ENCODE measurements around the gene COMMD1. TPM values are rescaled to one million over a fixed set of nuclear protein-coding genes. Genes with fewer than 3 reads are reported as not detected.

The COMMD1 gene
- total RNA-seq, 1 experiment from 2014 or later = 24.7 TPM

DNA sequence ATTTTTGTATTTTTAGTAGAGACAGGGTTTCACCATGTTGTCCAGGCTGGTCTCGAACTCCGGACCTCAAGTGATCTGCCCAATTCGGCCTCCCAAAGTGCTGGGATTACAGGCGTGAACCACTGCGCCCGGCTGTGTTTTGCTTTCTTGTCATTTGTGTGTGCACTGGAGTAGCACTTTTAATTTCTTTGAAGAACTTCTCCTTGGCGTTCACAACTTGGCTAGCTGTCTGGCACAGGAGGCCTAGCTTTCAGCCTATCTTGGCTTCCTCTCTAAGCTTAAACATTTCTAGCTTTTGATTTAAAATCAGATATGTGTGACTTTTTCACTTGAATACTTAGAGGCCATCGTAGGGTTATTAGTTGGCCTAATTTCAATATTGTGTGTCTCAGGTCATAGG lies 93.0 kb downstream of the COMMD1 start (continued):
- no peak for TF ChIP-seq RORB (CRISPR knock-in tag; IDR thresholded peaks at IDR 0.05)

DNA sequence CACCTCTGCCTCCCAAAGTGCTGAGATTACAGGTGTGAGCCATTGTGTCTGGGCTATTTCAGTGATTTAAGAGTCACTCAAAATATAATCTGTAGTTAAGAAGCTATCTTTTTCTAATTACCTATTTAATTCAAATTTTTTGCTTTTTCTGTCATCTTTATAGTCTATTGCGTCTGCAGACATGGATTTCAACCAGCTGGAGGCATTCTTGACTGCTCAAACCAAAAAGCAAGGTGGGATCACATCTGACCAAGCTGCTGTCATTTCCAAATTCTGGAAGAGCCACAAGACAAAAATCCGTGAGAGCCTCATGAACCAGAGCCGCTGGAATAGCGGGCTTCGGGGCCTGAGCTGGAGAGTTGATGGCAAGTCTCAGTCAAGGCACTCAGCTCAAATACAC lies 95.1 kb downstream of the COMMD1 start:
- Mint-ChIP-seq H3K9me3 (no peaks in the 10 kb centered on the region), H3K27ac (no peak overlapping the region), H3K36me3 (peaks cover 2% of the 10 kb centered on the region; the same call in 1 of the 2 replicates), H3K4me1 (no peaks in the 10 kb centered on the region), H3K4me3 (no peak overlapping the region), H3K27me3 (ENCODE audit: low read depth) (no peaks in the 10 kb centered on the region)
- CTCF ChIA-PET = interaction anchor here (0.8 to 1.8 kb wide), 6 partner anchors 13 to 456 kb away, joined by 3 to 5 read pairs (median 3); no protein-coding TSS in a partner anchor
- TF ChIP-seq ZNF121 (CRISPR knock-in tag; IDR thresholded peaks at IDR 0.05) = no peak
- no peak for TF ChIP-seq NR3C1 (CRISPR knock-in tag; conservative IDR thresholded peaks at IDR 0.05; ENCODE audit: low read depth)
- TF ChIP-seq, protein P1, sequence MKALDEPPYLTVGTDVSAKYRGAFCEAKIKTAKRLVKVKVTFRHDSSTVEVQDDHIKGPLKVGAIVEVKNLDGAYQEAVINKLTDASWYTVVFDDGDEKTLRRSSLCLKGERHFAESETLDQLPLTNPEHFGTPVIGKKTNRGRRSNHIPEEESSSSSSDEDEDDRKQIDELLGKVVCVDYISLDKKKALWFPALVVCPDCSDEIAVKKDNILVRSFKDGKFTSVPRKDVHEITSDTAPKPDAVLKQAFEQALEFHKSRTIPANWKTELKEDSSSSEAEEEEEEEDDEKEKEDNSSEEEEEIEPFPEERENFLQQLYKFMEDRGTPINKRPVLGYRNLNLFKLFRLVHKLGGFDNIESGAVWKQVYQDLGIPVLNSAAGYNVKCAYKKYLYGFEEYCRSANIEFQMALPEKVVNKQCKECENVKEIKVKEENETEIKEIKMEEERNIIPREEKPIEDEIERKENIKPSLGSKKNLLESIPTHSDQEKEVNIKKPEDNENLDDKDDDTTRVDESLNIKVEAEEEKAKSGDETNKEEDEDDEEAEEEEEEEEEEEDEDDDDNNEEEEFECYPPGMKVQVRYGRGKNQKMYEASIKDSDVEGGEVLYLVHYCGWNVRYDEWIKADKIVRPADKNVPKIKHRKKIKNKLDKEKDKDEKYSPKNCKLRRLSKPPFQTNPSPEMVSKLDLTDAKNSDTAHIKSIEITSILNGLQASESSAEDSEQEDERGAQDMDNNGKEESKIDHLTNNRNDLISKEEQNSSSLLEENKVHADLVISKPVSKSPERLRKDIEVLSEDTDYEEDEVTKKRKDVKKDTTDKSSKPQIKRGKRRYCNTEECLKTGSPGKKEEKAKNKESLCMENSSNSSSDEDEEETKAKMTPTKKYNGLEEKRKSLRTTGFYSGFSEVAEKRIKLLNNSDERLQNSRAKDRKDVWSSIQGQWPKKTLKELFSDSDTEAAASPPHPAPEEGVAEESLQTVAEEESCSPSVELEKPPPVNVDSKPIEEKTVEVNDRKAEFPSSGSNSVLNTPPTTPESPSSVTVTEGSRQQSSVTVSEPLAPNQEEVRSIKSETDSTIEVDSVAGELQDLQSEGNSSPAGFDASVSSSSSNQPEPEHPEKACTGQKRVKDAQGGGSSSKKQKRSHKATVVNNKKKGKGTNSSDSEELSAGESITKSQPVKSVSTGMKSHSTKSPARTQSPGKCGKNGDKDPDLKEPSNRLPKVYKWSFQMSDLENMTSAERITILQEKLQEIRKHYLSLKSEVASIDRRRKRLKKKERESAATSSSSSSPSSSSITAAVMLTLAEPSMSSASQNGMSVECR (CRISPR knock-in tag; IDR thresholded peaks at IDR 0.05; ENCODE audit: borderline replicate concordance) = no peak
- TF ChIP-seq SP1 (CRISPR knock-in tag; conservative IDR thresholded peaks at IDR 0.05) = no peak
- TF ChIP-seq FOXK1 (CRISPR knock-in tag; IDR thresholded peaks at IDR 0.05) = no peak
- TF ChIP-seq, protein P2, sequence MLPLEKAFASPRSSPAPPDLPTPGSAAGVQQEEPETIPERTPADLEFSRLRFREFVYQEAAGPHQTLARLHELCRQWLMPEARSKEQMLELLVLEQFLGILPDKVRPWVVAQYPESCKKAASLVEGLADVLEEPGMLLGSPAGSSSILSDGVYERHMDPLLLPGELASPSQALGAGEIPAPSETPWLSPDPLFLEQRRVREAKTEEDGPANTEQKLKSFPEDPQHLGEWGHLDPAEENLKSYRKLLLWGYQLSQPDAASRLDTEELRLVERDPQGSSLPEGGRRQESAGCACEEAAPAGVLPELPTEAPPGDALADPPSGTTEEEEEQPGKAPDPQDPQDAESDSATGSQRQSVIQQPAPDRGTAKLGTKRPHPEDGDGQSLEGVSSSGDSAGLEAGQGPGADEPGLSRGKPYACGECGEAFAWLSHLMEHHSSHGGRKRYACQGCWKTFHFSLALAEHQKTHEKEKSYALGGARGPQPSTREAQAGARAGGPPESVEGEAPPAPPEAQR (CRISPR knock-in tag; IDR thresholded peaks at IDR 0.05) = no peak
- TF ChIP-seq HMGA2 (CRISPR knock-in tag; IDR thresholded peaks at IDR 0.05) = no peak
- TF ChIP-seq, protein P3, sequence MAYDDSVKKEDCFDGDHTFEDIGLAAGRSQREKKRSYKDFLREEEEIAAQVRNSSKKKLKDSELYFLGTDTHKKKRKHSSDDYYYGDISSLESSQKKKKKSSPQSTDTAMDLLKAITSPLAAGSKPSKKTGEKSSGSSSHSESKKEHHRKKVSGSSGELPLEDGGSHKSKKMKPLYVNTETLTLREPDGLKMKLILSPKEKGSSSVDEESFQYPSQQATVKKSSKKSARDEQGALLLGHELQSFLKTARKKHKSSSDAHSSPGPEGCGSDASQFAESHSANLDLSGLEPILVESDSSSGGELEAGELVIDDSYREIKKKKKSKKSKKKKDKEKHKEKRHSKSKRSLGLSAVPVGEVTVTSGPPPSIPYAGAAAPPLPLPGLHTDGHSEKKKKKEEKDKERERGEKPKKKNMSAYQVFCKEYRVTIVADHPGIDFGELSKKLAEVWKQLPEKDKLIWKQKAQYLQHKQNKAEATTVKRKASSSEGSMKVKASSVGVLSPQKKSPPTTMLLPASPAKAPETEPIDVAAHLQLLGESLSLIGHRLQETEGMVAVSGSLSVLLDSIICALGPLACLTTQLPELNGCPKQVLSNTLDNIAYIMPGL (CRISPR knock-in tag; IDR thresholded peaks at IDR 0.05) = no peak
- TF ChIP-seq, protein P4, sequence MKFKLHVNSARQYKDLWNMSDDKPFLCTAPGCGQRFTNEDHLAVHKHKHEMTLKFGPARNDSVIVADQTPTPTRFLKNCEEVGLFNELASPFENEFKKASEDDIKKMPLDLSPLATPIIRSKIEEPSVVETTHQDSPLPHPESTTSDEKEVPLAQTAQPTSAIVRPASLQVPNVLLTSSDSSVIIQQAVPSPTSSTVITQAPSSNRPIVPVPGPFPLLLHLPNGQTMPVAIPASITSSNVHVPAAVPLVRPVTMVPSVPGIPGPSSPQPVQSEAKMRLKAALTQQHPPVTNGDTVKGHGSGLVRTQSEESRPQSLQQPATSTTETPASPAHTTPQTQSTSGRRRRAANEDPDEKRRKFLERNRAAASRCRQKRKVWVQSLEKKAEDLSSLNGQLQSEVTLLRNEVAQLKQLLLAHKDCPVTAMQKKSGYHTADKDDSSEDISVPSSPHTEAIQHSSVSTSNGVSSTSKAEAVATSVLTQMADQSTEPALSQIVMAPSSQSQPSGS (CRISPR knock-in tag; IDR thresholded peaks at IDR 0.05; ENCODE audit: borderline replicate concordance, low read depth) = no peak
- no peak for TF ChIP-seq NFE2L1 (CRISPR knock-in tag; IDR thresholded peaks at IDR 0.05)
- no peak for TF ChIP-seq PRDM15 (CRISPR knock-in tag; IDR thresholded peaks at IDR 0.05)
- TF ChIP-seq, protein P5, sequence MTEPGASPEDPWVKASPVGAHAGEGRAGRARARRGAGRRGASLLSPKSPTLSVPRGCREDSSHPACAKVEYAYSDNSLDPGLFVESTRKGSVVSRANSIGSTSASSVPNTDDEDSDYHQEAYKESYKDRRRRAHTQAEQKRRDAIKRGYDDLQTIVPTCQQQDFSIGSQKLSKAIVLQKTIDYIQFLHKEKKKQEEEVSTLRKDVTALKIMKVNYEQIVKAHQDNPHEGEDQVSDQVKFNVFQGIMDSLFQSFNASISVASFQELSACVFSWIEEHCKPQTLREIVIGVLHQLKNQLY (CRISPR knock-in tag; IDR thresholded peaks at IDR 0.05) = no peak
- TF ChIP-seq ESRRA (CRISPR knock-in tag; IDR thresholded peaks at IDR 0.05; ENCODE audit: borderline replicate concordance) = no peak
- no peak for TF ChIP-seq ZNF396 (CRISPR knock-in tag; IDR thresholded peaks at IDR 0.05; ENCODE audit: borderline replicate concordance)
- no peak for TF ChIP-seq NR1H2 (CRISPR knock-in tag; IDR thresholded peaks at IDR 0.05)
- TF ChIP-seq CBFB (CRISPR knock-in tag; IDR thresholded peaks at IDR 0.05; ENCODE audit: low read depth) = no peak
- TF ChIP-seq MXD4 (CRISPR knock-in tag; IDR thresholded peaks at IDR 0.05; ENCODE audit: borderline replicate concordance) = no peak
- no peak for TF ChIP-seq ZNF138 (CRISPR knock-in tag; conservative IDR thresholded peaks at IDR 0.05)
- TF ChIP-seq ZNF317 (CRISPR knock-in tag; IDR thresholded peaks at IDR 0.05; ENCODE audit: borderline replicate concordance, low read depth) = no peak
- TF ChIP-seq SOX15 (CRISPR knock-in tag; IDR thresholded peaks at IDR 0.05) = no peak
- no peak for DNase-seq (ENCODE audit: low spot score)
- no peak for ATAC-seq
- POLR2A ChIA-PET = no interaction called here

All from WTC11 (cell line).